Medulla oblongata (tissue), 1 donor: Measurements from ENCODE around the gene PDILT.
A peak's percentile ranks its signal among the peaks of the same experiment; 100 is the strongest.
"Not testable (repeated sequence)": the region's sequence is repeated elsewhere in the genome, so short reads cannot be mapped to it uniquely, and the experiment has no call there.

ENCODE experiments used
- DNase-seq: peaks from one replicate; pipeline ENCODE4 v3.0.0-alpha.2; 2015; ENCODE audit errors: extremely low spot score

Gene PDILT

DNA sequence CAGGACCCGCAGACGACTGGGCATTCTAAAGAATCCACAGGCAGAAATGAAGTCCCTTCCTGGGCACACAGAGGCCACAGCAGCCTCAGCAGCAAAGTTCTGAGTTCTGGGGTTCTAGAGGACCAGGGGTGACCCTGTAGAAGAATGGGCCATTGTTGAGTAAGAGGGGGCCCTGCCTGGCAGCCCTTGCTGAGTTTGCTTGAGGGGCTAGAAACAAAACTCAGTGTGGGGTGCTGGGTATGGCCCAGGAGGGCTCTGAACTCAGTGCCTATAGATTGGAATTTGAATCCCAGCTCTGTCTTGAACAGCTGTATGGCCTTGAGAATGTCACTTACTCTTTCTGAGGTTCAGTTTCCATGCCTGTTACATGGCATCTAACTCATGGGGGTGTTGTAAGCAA, at the start of gene PDILT:
Gene PDILT, minus strand, starts transcription at position 101 of the 400 bp plus-strand sequence. CDS start 5,437 bp downstream, outside the sequence.
- DNase-seq, result no peak

DNA sequence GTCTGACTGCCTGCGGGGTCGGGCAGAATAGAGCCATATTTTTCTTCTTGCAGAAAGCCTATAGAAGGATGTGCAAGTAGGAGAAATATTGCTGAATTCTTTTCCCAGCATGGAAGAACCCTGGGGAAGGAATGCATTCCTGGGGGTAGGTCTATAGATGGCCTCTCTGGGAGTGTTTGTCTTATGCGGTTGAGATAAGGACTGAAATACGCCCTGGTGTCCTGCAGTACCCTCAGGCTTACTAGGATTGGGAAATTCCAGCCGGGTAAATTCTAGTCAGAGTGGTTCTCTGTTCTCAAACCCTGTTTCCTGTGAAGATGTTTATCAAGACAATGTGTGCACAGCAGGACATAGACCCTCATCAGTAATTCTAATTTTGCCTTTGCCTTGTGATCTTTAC, 49.1 kb upstream of the PDILT start:
- not testable (repeated sequence) for DNase-seq

DNA sequence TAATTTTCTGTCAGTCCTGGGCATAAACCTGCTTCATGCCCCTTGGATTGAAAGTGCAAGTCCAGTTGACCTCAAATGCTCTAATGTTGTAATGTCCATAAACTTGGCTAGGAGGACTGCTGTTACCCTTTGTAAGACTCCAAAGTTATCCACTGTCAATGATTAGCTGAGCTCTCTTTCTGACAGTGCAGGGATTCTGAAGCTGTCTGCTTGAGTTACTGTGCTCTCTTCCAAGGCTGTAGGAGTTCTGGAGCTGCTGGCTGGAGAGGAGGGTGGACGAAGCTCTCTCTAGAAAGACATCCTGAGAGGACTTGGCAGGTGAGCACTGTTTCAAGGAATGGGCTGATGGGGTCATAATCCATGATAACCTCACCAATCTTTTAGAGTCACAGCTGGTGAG, 46.8 kb upstream of the PDILT start, which contains the start of gene ACSM2A:
Gene ACSM2A, plus strand, starts transcription at position 158 of the 400 bp plus-strand sequence. CDS start 8,594 bp downstream, outside the sequence.
- not testable (repeated sequence) for DNase-seq

GRCh38 chr16:20446652-20447393, 42.3 kb upstream of the PDILT start:
- DNase-seq, result not testable (repeated sequence)

DNA sequence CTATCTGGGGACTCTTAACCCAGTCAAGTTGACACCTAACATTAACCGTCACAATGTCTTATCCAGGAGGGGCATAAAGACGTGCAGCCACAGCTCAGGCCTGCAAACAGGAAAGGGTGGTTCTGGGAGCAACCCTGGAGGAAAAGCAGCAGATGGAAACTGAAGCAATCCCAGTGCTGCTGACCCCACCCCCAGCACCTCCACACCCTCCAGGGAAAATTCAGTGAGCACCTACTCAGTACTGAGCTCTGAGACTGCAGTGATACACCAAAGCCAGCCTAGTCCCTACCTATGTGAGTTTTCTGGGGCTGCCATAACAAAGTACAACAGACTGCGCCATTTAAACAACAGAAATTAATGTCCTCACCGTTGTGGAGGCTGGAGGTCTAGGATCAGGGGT, 37.3 kb upstream of the PDILT start:
- DNase-seq, result not testable (repeated sequence)

- no peak for DNase-seq
Observed at GRCh38 chr16:20441191-20441590, 36.7 kb upstream of the PDILT start.

- DNase-seq, result not testable (repeated sequence)
Observed at GRCh38 chr16:20440731-20441130, 36.2 kb upstream of the PDILT start.

GRCh38 chr16:20439820-20440231, 35.3 kb upstream of the PDILT start:
- not testable (repeated sequence) for DNase-seq

GRCh38 chr16:20438950-20439349, 34.4 kb upstream of the PDILT start:
- not testable (repeated sequence) for DNase-seq

GRCh38 chr16:20430948-20431347, 26.4 kb upstream of the PDILT start:
- no peak for DNase-seq

GRCh38 chr16:20430480-20430879, 25.9 kb upstream of the PDILT start:
- not testable (repeated sequence) for DNase-seq

GRCh38 chr16:20429499-20429898, 25.0 kb upstream of the PDILT start:
- DNase-seq, result not testable (repeated sequence)

GRCh38 chr16:20427401-20427797, 22.9 kb upstream of the PDILT start:
- not testable (repeated sequence) for DNase-seq

DNA sequence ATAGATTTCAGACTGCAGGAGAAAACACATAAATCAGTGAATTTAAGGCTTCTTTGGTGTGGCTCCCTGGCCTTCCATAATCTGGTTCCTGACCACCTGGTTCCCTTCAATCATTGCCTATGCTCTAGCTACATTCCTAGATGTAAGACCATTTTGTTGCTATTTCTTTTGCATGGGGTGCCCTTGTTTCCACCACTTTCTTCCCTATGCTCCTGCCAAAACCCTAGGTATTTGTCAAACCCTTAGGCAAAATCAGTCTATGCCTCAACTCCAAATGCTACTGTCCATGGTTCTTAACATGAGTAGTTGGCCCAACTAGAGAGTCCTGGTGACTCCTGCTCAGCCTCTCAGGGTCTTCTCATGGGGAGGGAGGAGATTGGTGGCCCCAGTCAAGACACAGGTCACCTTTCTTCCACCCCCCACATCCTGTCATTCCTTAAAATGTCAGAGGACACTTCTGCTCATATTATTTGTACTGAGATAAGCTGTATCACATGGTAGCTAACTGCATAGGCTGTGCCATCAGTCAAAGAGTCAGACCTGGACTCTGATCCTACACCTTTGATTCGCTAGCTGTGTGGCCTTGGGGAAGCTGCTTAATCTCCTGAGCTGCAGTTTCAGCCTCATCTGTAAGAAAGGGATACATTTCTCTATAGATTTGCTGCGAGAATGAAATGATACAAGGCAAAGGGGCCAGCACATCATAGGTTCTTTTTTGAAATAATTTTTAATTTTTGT, 19.8 kb upstream of the PDILT start:
- DNase-seq, result no peak

- DNase-seq, result not testable (repeated sequence)
Observed at GRCh38 chr16:20423772-20424128, 19.2 kb upstream of the PDILT start.

DNA sequence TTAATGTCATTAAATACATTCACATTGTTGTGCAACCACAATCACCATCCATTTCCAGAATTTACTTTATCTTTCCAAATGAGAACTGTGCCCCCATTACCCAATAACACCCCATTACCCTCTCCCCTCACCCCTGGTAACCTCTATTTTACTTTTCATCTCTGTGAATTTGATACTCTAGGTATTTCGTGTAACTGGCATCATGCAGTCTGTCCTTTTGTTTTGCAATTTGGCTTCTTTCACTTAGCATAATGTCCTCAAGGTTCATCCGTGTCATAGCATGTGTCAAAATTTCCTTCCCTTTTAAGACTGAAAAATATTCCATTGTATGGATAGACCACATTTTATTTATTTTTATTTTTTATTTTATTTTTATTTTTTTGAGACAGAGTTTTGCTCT, 17.2 kb upstream of the PDILT start:
- DNase-seq, result not testable (repeated sequence)

- not testable (repeated sequence) for DNase-seq
Observed at GRCh38 chr16:20419093-20419492, 14.6 kb upstream of the PDILT start.

DNA sequence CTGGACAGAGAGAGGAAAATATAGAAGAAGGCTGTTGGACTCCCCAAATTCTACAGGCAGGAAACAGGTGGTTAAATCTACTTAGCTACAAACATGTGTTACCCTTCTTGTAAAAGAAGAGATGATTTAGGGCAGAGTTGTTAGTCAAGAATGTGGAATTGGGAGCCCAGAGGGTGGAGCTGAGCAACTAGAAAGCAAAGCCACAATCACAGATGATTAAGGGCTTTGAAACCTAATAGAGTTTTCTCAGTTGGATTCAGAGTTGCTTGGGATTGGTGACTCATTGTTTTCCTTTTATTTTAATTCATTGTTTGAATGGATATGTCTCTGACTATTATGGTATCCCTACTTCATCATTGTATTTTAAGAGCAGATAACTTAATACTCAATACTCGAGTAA, 11.0 kb upstream of the PDILT start:
- DNase-seq, result no peak

DNA sequence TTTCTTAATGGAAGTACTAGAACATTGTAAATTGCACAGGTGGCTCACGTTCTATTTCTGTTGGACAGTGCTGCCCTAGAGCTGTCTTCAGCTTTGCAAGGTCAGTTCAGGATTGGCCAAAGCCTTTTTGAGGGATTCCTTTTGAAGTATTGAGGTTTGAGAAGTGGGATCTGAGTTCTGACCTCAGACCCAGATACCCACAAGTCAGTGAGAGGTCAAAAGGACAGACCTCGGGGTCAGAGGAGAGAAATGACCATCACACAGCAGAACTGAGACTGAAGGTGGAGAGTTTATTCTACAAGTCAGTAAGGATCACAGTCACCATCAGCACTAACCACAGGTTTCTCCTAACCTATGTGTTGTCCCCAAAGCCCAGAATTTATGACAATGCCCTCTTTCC, 6.5 kb upstream of the PDILT start:
- DNase-seq, result no peak

- no peak for DNase-seq
Observed at GRCh38 chr16:20410121-20410723, 5.7 kb upstream of the PDILT start.

GRCh38 chr16:20409398-20410120, 5.0 kb upstream of the PDILT start, which contains the start of gene ACSM5:
TSS of gene ACSM5 (plus strand) at chr16:20409534. CDS start at chr16:20411485, 1,951 bp downstream.
- peak; percentile 88 for DNase-seq

- no peak for DNase-seq
Observed at GRCh38 chr16:20402651-20403050, 1.9 kb downstream of the PDILT start.
